A673 (cell line): ENCODE results near the gene CCDC17. TPM values are rescaled to one million over a fixed set of nuclear protein-coding genes. Genes with fewer than 3 reads are reported as not detected.

Source experiments
- BruUV-seq: library from RNA; stranded (reverse); fragments of 400-500 nt; replicated peaks from 2 replicates; lab custom pipeline; 2021; lab: Mats Ljungman, UMichigan
- CTCF ChIA-PET: fragments of 300-600 bp; sonication (Branson Sonifier 250); formaldehyde crosslinking; loops from one replicate; lab custom pipeline; 2022; ENCODE audit warnings: antibody characterized with exemption; lab: Charles Lee
- POLR2A ChIA-PET: fragments of 300-600 bp; sonication (Branson Sonifier 250); formaldehyde crosslinking; loops from one replicate; lab custom pipeline; 2022; ENCODE audit warnings: antibody characterized with exemption; ENCODE audit not compliant: low non-redundant PET; lab: Charles Lee
- DNase-seq: peaks from one replicate; pipeline ENCODE4 v3.0.0-alpha.2; 2015; ENCODE audit warnings: low spot score
- H3K27ac ChIP-seq: fragments of 200-600 bp; sonication (generic); 2 replicates; pipeline ENCODE4 v1.5.1; 2016; ENCODE audit warnings: mixed run types, low read depth, mild to moderate bottlenecking, mixed read lengths, antibody characterized with exemption, low read length; ENCODE audit not compliant: poor library complexity, severe bottlenecking
- H3K27me3 ChIP-seq: fragments of 200-600 bp; sonication (generic); replicated peaks from 2 replicates; pipeline ENCODE4 v1.6.1; 2017; ENCODE audit warnings: mixed run types, low read depth, mild to moderate bottlenecking, mixed read lengths, antibody characterized with exemption, low read length; ENCODE audit not compliant: insufficient read depth, poor library complexity
- H3K36me3 ChIP-seq: fragments of 200-600 bp; sonication (generic); 2 replicates; pipeline ENCODE4 v1.6.1; 2016; ENCODE audit warnings: mixed run types, mild to moderate bottlenecking, mixed read lengths, antibody characterized with exemption, low read length; ENCODE audit not compliant: insufficient read depth, poor library complexity, severe bottlenecking
- H3K4me1 ChIP-seq: fragments of 200-600 bp; sonication (generic); 2 replicates; pipeline ENCODE4 v1.6.1; 2017; ENCODE audit warnings: mixed run types, mild to moderate bottlenecking, mixed read lengths, antibody characterized with exemption, low read length; ENCODE audit not compliant: insufficient read depth, poor library complexity, severe bottlenecking
- H3K4me3 ChIP-seq: fragments of 200-600 bp; sonication (generic); 2 replicates; pipeline ENCODE4 v1.5.1; 2016; ENCODE audit warnings: low read depth, mixed run types, mild to moderate bottlenecking, mixed read lengths, low read length; ENCODE audit not compliant: poor library complexity, severe bottlenecking
- H3K9me3 ChIP-seq: fragments of 200-600 bp; sonication (generic); 2 replicates; pipeline ENCODE4 v1.6.1; 2016; ENCODE audit warnings: mixed run types, low read depth, mild to moderate bottlenecking, mixed read lengths, antibody characterized with exemption, low read length; ENCODE audit not compliant: poor library complexity, severe bottlenecking
- CTCF ChIP-seq: fragments of 300-800, 200-600 bp; sonication (generic); conservative IDR thresholded peaks from 2 replicates; pipeline ENCODE4 v1.5.1; 2017; ENCODE audit warnings: low read depth, mild to moderate bottlenecking, antibody characterized with exemption, low read length, moderate library complexity, mixed read lengths
- EZH2 ChIP-seq: fragments of 200-600 bp; sonication (generic); IDR thresholded peaks from 2 replicates; pipeline ENCODE4 v1.6.1; 2017; ENCODE audit warnings: borderline replicate concordance, low read depth, mild to moderate bottlenecking, mixed read lengths, antibody characterized with exemption, low read length; ENCODE audit not compliant: poor library complexity, severe bottlenecking
- intact Hi-C: fragments of 100-400 bp; cut with micrococcal nuclease; formaldehyde crosslinking; loops from one replicate; pipeline ENCODE4 v1.10.0; 2022; ENCODE audit not compliant: unreplicated experiment
- total RNA-seq: library from RNA; stranded (reverse); gene quantifications from 2 replicates; pipeline ENCODE4 v1.2.3, GENCODE V29; 2021

CCDC17 gene
- total RNA-seq, 1 experiment from 2014 or later, result 2.0 TPM

GRCh38 chr1:45615885-45616284 lies 8.0 kb downstream of the CCDC17 start:
- POLR2A ChIA-PET, result no interaction called here
- Histone ChIP-seq H3K27ac (no peak overlapping the region), H3K4me3 (no peak overlapping the region), H3K9me3 (no peaks in the 10 kb centered on the region), H3K27me3 (no peaks in the 10 kb centered on the region), H3K4me1 (no peaks in the 10 kb centered on the region), H3K36me3 (peaks cover 81% of the 10 kb centered on the region)
- no TSS peak for BruUV-seq
- intact Hi-C loops, result no loop called here
- TF ChIP-seq EZH2, result no peak
- TF ChIP-seq CTCF, result no peak
- no peak for DNase-seq
- CTCF ChIA-PET, result no interaction called here

- BruUV-seq, result no TSS peak
- CTCF ChIA-PET, result no interaction called here
- POLR2A ChIA-PET, result no interaction called here
Observed at GRCh38 chr1:45612941-45613579, 10.8 kb downstream of the CCDC17 start.

GRCh38 chr1:45610589-45611226 lies 13.1 kb downstream of the CCDC17 start:
- no TSS peak for BruUV-seq
- Histone ChIP-seq H3K4me3 (no peak overlapping the region), H3K27ac (no peak overlapping the region), H3K27me3 (no peaks in the 10 kb centered on the region), H3K4me1 (no peaks in the 10 kb centered on the region), H3K9me3 (no peaks in the 10 kb centered on the region), H3K36me3 (peaks cover 94% of the 10 kb centered on the region)
- ChIA-PET POLR2A (no interaction called here), CTCF (no interaction called here)
- no peak for DNase-seq
- intact Hi-C loops, result no loop called here
- no peak for TF ChIP-seq EZH2
- no peak for TF ChIP-seq CTCF

More at GRCh38 chr1:45612941-45613579, 10.8 kb downstream of the CCDC17 start:
- intact Hi-C loops, result no loop called here
- TF ChIP-seq CTCF, result no peak
- TF ChIP-seq EZH2, result no peak
- H3K4me3 ChIP-seq, result no peak overlapping the region
- H3K36me3 ChIP-seq, result peaks cover 93% of the 10 kb centered on the region
- no peak overlapping the region for H3K27ac ChIP-seq
- no peaks in the 10 kb centered on the region for H3K9me3 ChIP-seq
- no peaks in the 10 kb centered on the region for H3K27me3 ChIP-seq
- no peaks in the 10 kb centered on the region for H3K4me1 ChIP-seq
- no peak for DNase-seq
